Measurements from ENCODE around the gene ACOT7. TPM values are rescaled to one million over a fixed set of nuclear protein-coding genes. Genes with fewer than 3 reads are reported as not detected.

The ACOT7 gene
- total RNA-seq, 1 experiment from 2014 or later: 120 TPM

DNA sequence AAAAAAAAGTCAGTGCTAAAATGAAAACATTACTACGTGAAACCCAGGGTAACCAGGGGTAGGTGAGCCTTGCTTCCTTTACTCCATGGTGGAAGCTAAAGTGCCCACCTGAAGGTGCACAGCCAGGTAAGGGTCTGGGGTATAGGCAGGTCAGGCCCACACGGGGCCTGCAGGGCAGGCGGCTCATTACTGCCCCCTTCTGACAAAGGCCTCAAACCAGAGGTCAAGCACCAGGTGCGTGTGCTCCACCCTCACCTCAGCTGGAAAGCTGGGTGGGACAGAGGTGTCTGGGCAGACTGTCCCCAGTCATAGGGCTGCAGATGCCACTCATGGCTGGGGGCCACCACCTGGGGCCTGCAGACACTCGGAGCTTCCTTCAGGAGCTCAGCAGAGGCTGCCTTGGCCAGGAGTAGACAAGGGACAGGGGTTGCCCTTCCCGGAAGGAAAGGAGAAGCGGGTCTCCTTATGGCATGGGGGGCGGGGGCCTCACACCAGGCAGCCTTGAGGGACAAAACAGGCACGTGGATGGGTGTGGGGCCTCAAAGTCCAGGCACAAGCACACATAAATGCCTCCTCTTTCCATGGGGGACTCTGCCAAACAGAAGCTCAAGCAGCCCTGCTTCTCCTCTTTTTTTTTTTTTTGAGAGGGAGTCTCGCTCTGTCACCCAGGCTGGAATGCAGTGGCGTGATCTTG is 36.2 kb downstream of the ACOT7 start:
- TF ChIP-seq POLR2AphosphoS5 (IDR thresholded peaks at IDR 0.05; ENCODE audit: low read depth, low read length) (no peak), SIN3A (IDR thresholded peaks at IDR 0.05; ENCODE audit: borderline replicate concordance, insufficient read depth, low read depth, low read length) (no peak)
- TF ChIP-seq, protein P1, sequence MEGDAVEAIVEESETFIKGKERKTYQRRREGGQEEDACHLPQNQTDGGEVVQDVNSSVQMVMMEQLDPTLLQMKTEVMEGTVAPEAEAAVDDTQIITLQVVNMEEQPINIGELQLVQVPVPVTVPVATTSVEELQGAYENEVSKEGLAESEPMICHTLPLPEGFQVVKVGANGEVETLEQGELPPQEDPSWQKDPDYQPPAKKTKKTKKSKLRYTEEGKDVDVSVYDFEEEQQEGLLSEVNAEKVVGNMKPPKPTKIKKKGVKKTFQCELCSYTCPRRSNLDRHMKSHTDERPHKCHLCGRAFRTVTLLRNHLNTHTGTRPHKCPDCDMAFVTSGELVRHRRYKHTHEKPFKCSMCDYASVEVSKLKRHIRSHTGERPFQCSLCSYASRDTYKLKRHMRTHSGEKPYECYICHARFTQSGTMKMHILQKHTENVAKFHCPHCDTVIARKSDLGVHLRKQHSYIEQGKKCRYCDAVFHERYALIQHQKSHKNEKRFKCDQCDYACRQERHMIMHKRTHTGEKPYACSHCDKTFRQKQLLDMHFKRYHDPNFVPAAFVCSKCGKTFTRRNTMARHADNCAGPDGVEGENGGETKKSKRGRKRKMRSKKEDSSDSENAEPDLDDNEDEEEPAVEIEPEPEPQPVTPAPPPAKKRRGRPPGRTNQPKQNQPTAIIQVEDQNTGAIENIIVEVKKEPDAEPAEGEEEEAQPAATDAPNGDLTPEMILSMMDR (IDR thresholded peaks at IDR 0.05): peak; percentile 77
- TF ChIP-seq, protein P2, sequence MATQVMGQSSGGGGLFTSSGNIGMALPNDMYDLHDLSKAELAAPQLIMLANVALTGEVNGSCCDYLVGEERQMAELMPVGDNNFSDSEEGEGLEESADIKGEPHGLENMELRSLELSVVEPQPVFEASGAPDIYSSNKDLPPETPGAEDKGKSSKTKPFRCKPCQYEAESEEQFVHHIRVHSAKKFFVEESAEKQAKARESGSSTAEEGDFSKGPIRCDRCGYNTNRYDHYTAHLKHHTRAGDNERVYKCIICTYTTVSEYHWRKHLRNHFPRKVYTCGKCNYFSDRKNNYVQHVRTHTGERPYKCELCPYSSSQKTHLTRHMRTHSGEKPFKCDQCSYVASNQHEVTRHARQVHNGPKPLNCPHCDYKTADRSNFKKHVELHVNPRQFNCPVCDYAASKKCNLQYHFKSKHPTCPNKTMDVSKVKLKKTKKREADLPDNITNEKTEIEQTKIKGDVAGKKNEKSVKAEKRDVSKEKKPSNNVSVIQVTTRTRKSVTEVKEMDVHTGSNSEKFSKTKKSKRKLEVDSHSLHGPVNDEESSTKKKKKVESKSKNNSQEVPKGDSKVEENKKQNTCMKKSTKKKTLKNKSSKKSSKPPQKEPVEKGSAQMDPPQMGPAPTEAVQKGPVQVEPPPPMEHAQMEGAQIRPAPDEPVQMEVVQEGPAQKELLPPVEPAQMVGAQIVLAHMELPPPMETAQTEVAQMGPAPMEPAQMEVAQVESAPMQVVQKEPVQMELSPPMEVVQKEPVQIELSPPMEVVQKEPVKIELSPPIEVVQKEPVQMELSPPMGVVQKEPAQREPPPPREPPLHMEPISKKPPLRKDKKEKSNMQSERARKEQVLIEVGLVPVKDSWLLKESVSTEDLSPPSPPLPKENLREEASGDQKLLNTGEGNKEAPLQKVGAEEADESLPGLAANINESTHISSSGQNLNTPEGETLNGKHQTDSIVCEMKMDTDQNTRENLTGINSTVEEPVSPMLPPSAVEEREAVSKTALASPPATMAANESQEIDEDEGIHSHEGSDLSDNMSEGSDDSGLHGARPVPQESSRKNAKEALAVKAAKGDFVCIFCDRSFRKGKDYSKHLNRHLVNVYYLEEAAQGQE (IDR thresholded peaks at IDR 0.05; ENCODE audit: insufficient read depth in 1 of 2, low read depth in 2 of 2, low read length in 1 of 2): no peak
- ChIA-PET CTCF (interaction anchor here (0.7 kb wide), 1 partner anchor 109 kb away, joined by 4 read pairs; no protein-coding TSS in a partner anchor), POLR2A (interaction anchor here (0.5 kb wide), 1 partner anchor 36 kb away, joined by 8 read pairs; the partner anchor contains the start of gene ACOT7)
- H3K27me3 ChIP-seq (ENCODE audit: control insufficient read depth, insufficient read depth, low read length): no peaks in the 10 kb centered on the region
- no peak overlapping the region for H3K4me3 ChIP-seq (ENCODE audit: low read depth in 2 of 2, low read length in 2 of 2)
- H3K27ac ChIP-seq (ENCODE audit: low read length): 0 out of 2 replicates have a peak overlapping the region, but pooled peaks have one; percentile 31
- intact Hi-C loops (cut with micrococcal nuclease; ENCODE audit: unreplicated experiment) (no loop called here), in situ Hi-C loops (cut with HindIII; ENCODE audit: low pct_unique_long_range_greater_than_20kb, low sequenced_read_pairs) (no loop called here)
- no peaks in the 10 kb centered on the region for H3K36me3 ChIP-seq (ENCODE audit: control insufficient read depth, insufficient read depth, low read length)
- H3K9me3 ChIP-seq (ENCODE audit: control insufficient read depth, insufficient read depth, low read depth, low read length): no peaks in the 10 kb centered on the region
- DNase-seq (ENCODE audit: low read depth, low spot score): no peak
- ATAC-seq: no peak
- H3K4me1 ChIP-seq (ENCODE audit: control insufficient read depth, insufficient read depth, low read length): peaks cover 65% of the 10 kb centered on the region
- no TSS peak for BruUV-seq (replicated peaks)

DNA sequence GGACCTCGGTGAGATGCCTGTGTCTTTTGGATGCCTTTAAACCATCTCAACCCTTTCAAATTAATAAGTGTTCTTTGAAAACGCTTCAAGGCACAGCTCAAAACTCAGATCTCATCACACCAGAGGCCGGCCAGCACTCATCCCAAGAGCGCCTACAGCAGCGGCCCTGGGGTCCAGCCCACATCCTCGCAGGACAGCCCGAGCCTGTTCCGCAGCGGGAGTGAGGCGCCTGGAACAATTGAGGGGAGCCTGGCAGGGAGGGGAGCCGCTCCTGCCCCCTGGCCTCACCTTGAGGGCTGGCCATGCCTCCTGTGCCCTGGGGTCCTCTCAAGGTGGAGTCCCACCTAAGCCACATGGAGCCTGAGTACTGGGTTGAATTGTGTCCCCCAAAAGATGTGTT is 37.9 kb downstream of the ACOT7 start:
- Histone ChIP-seq H3K4me3 (ENCODE audit: low read depth in 2 of 2, low read length in 2 of 2) (no peak overlapping the region), H3K4me1 (ENCODE audit: control insufficient read depth, insufficient read depth, low read length) (peaks cover 69% of the 10 kb centered on the region), H3K9me3 (ENCODE audit: control insufficient read depth, insufficient read depth, low read depth, low read length) (no peaks in the 10 kb centered on the region), H3K27me3 (ENCODE audit: control insufficient read depth, insufficient read depth, low read length) (no peaks in the 10 kb centered on the region), H3K36me3 (ENCODE audit: control insufficient read depth, insufficient read depth, low read length) (no peaks in the 10 kb centered on the region), H3K27ac (ENCODE audit: low read length) (0 out of 2 replicates have a peak overlapping the region, but pooled peaks have one; percentile 12)
- DNase-seq (ENCODE audit: low read depth, low spot score) (no peak), ATAC-seq (no peak)
- in situ Hi-C loops (cut with HindIII; ENCODE audit: low pct_unique_long_range_greater_than_20kb, low sequenced_read_pairs): no loop called here
- intact Hi-C loops (cut with micrococcal nuclease; ENCODE audit: unreplicated experiment): no loop called here
- POLR2A ChIA-PET: interaction anchor here (0.6 kb wide), 1 partner anchor 10 kb away, joined by 6 read pairs; no protein-coding TSS in a partner anchor
- no peak for TF ChIP-seq SIN3A (IDR thresholded peaks at IDR 0.05; ENCODE audit: borderline replicate concordance, insufficient read depth, low read depth, low read length)
- TF ChIP-seq, protein P2 (IDR thresholded peaks at IDR 0.05; ENCODE audit: insufficient read depth in 1 of 2, low read depth in 2 of 2, low read length in 1 of 2): no peak
- TF ChIP-seq POLR2AphosphoS5 (IDR thresholded peaks at IDR 0.05; ENCODE audit: low read depth, low read length): no peak
- no peak for TF ChIP-seq TCF7L2 (IDR thresholded peaks at IDR 0.05; ENCODE audit: low read depth, low read length)
- TF ChIP-seq, protein P1 (IDR thresholded peaks at IDR 0.05): no peak
- CTCF ChIA-PET: interaction anchor here (0.6 kb wide), 1 partner anchor 16 kb away, joined by 3 read pairs; no protein-coding TSS in a partner anchor
- BruUV-seq (replicated peaks): no TSS peak

All from Panc1 (cell line).